Left ventricle myocardium inferior (tissue), 1 donor: ENCODE measurements around the gene PDE6A. TPM values are rescaled to one million over a fixed set of nuclear protein-coding genes. Genes with fewer than 3 reads are reported as not detected.

Experiments
- DNase-seq: peaks from one replicate; pipeline ENCODE4 v3.0.0-alpha.2; 2020
- H3K27ac ChIP-seq: fragments of 200-600 bp; replicated peaks from 2 replicates; pipeline ENCODE4 v1.8.0; 2021
- H3K27me3 ChIP-seq: fragments of 200-600 bp; 2 replicates; pipeline ENCODE4 v1.8.0; 2021; ENCODE audit warnings: low read depth
- H3K36me3 ChIP-seq: fragments of 200-600 bp; 2 replicates; pipeline ENCODE4 v1.8.0; 2021
- H3K4me1 ChIP-seq: fragments of 200-600 bp; 2 replicates; pipeline ENCODE4 v1.8.0; 2021
- H3K4me3 ChIP-seq: fragments of 200-600 bp; 2 replicates; pipeline ENCODE4 v1.8.0; 2021; ENCODE audit warnings: mild to moderate bottlenecking, moderate library complexity
- H3K9me3 ChIP-seq: fragments of 200-600 bp; replicated peaks from 2 replicates; pipeline ENCODE4 v1.8.0; 2021
- CTCF ChIP-seq: fragments of 200-600 bp; IDR thresholded peaks from 2 replicates; pipeline ENCODE4 v1.8.0; 2021; ENCODE audit warnings: antibody characterized with exemption, mild to moderate bottlenecking, borderline replicate concordance
- intact Hi-C: fragments of 100-400 bp; cut with micrococcal nuclease; formaldehyde crosslinking; loops from one replicate; pipeline ENCODE4 v1.11.0; 2022
- total RNA-seq: library from RNA; stranded (reverse); fragmentation: NEBNext Ultra II Directional; extraction: Animal tissue kit (Norgen Biotek cat#: 25700); gene quantifications from one replicate; pipeline ENCODE4 v1.2.1, GENCODE V29; 2021
- donor health status: DM: no; HTN: yes; CAD: no; lungs with severe emphysema.

Gene PDE6A
- total RNA-seq, 1 donor from 2014 or later: 0.22 TPM

GRCh38 chr5:149963729-149964128, 19.1 kb upstream of the PDE6A start:
- DNase-seq: no peak
- Histone ChIP-seq H3K4me3 (no peak overlapping the region), H3K36me3 (no peaks in the 10 kb centered on the region), H3K9me3 (no peaks in the 10 kb centered on the region), H3K27ac (no peak overlapping the region), H3K4me1 (peaks cover 22% of the 10 kb centered on the region), H3K27me3 (no peaks in the 10 kb centered on the region)
- TF ChIP-seq CTCF: no peak
- intact Hi-C loops: loop anchor here (10.0 kb wide), 1 partner anchor 129 kb away; no protein-coding TSS in a partner anchor

- intact Hi-C loops: loop anchor here (10.0 kb wide), 1 partner anchor 128 kb away; no protein-coding TSS in a partner anchor
- peaks cover 22% of the 10 kb centered on the region for H3K4me1 ChIP-seq
- no peak for TF ChIP-seq CTCF
- no peaks in the 10 kb centered on the region for H3K36me3 ChIP-seq
- no peak overlapping the region for H3K4me3 ChIP-seq
- H3K9me3 ChIP-seq: no peaks in the 10 kb centered on the region
- H3K27me3 ChIP-seq: no peaks in the 10 kb centered on the region
- no peak for DNase-seq
- H3K27ac ChIP-seq: no peak overlapping the region
Measured at GRCh38 chr5:149962601-149963300, 18.2 kb upstream of the PDE6A start.

- no peak overlapping the region for H3K27ac ChIP-seq
- H3K4me3 ChIP-seq: no peak overlapping the region
- H3K4me1 ChIP-seq: peaks cover 22% of the 10 kb centered on the region
- no peaks in the 10 kb centered on the region for H3K9me3 ChIP-seq
- no peak for DNase-seq
- no peaks in the 10 kb centered on the region for H3K27me3 ChIP-seq
- TF ChIP-seq CTCF: peak; percentile 54
- intact Hi-C loops: loop anchor here (10.0 kb wide), 1 partner anchor 127 kb away; no protein-coding TSS in a partner anchor
- H3K36me3 ChIP-seq: no peaks in the 10 kb centered on the region
Measured at GRCh38 chr5:149961957-149962409, 17.4 kb upstream of the PDE6A start.

- intact Hi-C loops: loop anchor here (10.0 kb wide), 1 partner anchor 126 kb away; no protein-coding TSS in a partner anchor
- Histone ChIP-seq H3K36me3 (no peaks in the 10 kb centered on the region), H3K4me3 (peak overlapping the region; percentile 80), H3K27me3 (no peaks in the 10 kb centered on the region), H3K4me1 (peaks cover 22% of the 10 kb centered on the region), H3K27ac (peak overlapping the region; percentile 93), H3K9me3 (no peaks in the 10 kb centered on the region)
- no peak for DNase-seq
- TF ChIP-seq CTCF: no peak
Measured at GRCh38 chr5:149961186-149961685, 16.6 kb upstream of the PDE6A start.

GRCh38 chr5:149960272-149961185, 15.9 kb upstream of the PDE6A start, which contains the start of gene SLC26A2:
TSS of gene SLC26A2 (plus strand) at chr5:149960758. CDS start at chr5:149977653, 16,895 bp downstream.
- Histone ChIP-seq H3K9me3 (no peaks in the 10 kb centered on the region), H3K36me3 (no peaks in the 10 kb centered on the region), H3K27ac (peak within 1 kb of the TSS; percentile 93), H3K4me3 (peak within 1 kb of the TSS; percentile 80), H3K4me1 (peaks cover 22% of the 10 kb centered on the region), H3K27me3 (no peaks in the 10 kb centered on the region)
- intact Hi-C loops: loop anchor here (10.0 kb wide), 1 partner anchor 126 kb away; no protein-coding TSS in a partner anchor
- TF ChIP-seq CTCF: no peak
- DNase-seq: peak; percentile 97
